NOMO-1 treated with DMSO at 0.1 percent for 48 hours (cell line): ENCODE data around the gene CENATAC.
"Not testable (repeated sequence)": the region's sequence is repeated elsewhere in the genome, so short reads cannot be mapped to it uniquely, and the experiment has no call there.

Source experiments
- DNase-seq: peaks from one replicate; lab custom pipeline; 2025; ENCODE audit not compliant: unreplicated experiment; lab: John Stamatoyannopoulos, UW

Gene CENATAC, protein sequence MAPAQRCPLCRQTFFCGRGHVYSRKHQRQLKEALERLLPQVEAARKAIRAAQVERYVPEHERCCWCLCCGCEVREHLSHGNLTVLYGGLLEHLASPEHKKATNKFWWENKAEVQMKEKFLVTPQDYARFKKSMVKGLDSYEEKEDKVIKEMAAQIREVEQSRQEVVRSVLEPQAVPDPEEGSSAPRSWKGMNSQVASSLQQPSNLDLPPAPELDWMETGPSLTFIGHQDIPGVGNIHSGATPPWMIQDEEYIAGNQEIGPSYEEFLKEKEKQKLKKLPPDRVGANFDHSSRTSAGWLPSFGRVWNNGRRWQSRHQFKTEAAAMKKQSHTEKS

GRCh38 chr11:118997627-118998387, at the start of gene CENATAC:
Gene CENATAC, plus strand, starts transcription at chr11:118998138. Its CDS starts 60 bp downstream, at chr11:118998198.
- peak; percentile 94 for DNase-seq

- DNase-seq, result no peak
Observed at GRCh38 chr11:118953265-118953664, 44.7 kb upstream of the CENATAC start.

DNA sequence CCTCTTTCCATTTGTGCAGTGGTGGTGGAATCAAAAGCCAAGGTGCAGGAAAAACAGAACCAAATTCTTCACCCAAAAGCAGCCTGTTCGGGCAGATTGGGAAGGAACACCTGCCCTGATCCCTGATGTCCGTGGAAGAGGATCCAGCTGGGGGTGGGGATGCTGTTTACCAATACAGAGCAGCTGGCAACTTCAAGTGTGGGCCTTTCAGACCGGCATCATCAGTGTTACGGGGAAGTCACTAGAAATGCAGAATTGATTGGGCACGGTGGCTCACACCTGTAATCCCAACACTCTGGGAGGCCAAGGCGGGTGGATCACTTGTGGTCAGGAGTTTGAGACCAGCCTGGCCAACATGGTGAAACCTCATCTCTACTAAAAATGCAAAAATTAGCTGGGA, 44.0 kb upstream of the CENATAC start:
- not testable (repeated sequence) for DNase-seq

DNA sequence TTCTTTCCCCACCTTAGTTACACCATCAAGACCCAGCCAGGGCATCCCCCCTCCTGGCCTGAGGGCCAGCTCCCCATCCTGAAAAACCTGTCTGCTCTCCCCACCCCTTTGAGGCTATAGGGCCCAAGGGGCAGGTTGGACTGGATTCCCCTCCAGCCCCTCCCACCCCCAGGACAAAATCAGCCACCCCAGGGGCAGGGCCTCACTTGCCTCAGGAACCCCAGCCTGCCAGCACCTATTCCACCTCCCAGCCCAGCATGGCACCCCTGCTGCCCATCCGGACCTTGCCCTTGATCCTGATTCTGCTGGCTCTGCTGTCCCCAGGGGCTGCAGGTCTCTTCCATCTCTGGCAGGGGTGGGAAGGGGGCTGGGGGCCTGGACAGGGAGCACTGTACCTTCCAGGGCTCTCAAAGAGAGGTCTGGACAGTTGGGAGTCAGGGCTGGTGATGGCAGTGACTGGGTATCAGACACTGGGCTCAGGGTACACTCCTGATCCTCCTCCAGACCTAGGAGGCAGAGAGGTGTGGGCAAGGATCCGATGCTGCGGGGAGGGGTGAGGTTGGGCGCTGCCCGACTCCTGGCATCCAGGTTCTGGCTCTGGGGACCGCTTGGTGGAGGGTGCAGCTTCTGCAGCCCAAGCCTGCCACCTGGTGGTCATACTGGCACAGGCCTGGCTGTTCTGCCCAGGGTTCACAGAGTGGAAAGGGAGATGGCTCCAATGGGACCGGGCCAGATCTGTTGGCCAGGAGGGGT, 41.7 kb upstream of the CENATAC start, which contains the start of gene UPK2:
UPK2 (plus strand) TSS at position 205 of the 753 bp plus-strand sequence; CDS start at position 258, 53 bp downstream.
- peak; percentile 64 for DNase-seq

GRCh38 chr11:118956847-118957469, 41.0 kb upstream of the CENATAC start:
- no peak for DNase-seq

DNA sequence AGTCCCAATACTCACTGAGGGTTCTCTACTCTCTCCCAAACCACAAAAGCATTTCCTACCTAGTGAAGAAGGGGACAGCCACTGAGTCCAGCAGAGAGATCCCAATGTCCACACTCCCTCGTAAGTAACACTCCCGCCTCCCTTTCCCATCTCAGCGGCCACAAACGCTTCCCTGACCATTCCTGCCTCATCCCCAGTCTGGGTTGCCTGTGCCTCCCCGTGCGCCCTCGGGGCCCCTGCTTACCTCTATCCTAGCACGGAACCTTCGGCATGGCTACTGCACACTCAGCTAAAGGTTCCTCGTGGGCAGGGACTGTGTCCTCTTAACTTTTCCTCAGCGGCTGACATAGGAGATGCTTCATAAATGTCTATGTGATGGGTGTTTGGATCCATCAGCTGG, 40.4 kb upstream of the CENATAC start:
- no peak for DNase-seq

DNA sequence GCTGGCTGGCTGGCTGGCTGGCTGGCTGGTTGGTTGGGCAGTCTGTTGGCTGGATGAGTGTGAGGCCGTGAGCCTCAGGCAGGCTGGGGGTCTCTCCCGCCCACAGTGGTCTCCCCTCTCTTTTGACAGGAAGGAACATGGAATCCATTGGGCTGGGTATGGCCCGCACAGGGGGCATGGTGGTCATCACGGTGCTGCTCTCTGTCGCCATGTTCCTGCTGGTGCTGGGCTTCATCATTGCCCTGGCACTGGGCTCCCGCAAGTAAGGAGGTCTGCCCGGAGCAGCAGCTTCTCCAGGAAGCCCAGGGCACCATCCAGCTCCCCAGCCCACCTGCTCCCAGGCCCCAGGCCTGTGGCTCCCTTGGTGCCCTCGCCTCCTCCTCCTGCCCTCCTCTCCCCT, 40.0 kb upstream of the CENATAC start:
- DNase-seq, result no peak

GRCh38 chr11:118958577-118958976, 39.4 kb upstream of the CENATAC start:
- no peak for DNase-seq

DNA sequence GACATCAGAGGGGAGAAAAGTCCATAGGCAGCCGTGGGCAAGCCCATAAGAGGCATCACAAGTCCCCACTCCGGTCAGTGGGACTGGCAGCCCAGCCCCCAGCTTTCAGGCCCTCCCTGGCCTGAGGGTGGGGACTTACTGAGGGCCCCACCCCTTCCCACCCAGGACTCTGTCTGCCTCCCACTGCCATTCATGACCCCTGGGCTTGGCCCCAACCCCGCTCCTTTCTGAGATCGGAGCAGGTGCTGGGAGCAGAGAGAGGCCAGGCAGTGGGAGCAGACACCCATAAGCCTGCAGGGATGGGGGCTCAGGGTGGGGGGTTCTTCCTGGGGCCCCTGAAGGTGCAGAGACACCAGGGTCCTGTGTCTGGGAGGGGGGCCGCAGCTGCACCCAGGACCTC, 36.7 kb upstream of the CENATAC start:
- DNase-seq, result no peak

DNA sequence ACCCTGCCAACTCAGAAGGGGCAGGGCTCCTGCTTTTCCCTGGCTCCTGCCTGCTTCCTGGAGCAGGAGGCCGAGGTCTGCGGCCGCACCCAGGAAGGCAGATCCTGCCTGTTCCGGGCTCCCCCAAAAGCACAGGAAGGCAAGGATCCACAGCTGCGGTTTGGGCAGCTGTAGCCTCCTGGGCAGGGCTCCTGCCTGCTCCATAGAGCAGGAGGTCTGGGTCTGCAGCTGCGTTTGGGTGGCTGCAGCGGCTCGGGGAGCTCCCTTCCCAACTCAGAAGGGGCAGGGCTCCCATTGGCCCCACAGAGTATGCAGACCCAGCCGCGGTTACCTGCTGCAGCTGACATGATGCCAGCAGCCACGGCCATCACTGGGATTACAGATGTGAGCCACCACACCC, 36.3 kb upstream of the CENATAC start:
- DNase-seq, result no peak

GRCh38 chr11:118969508-118969907, 28.4 kb upstream of the CENATAC start:
- not testable (repeated sequence) for DNase-seq

DNA sequence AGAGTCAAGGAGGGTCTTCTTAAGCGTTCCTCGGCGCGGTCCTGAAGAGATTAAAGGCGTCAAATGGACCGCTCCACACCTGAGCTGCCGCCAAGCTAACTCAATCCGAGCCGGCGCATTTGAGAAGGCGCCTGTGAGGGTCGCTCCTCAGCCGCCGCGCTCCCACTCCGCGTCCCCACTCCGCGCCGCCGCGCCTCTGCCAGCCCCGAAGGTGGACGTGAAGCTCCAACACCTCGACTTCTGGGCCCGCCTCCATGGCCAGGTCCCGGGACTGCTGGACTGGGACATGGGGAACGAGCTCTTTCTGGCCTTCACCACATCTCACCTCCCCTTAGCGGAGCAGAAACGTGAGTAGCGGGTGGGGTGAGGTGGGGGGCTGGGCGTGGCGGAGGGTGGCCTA, 26.3 kb upstream of the CENATAC start, which contains the start of gene FOXR1:
FOXR1 (plus strand) TSS at position 116 of the 400 bp plus-strand sequence; CDS start at position 287, 171 bp downstream.
- DNase-seq, result no peak

- DNase-seq, result no peak
Observed at GRCh38 chr11:118973985-118974384, 24.0 kb upstream of the CENATAC start.

DNA sequence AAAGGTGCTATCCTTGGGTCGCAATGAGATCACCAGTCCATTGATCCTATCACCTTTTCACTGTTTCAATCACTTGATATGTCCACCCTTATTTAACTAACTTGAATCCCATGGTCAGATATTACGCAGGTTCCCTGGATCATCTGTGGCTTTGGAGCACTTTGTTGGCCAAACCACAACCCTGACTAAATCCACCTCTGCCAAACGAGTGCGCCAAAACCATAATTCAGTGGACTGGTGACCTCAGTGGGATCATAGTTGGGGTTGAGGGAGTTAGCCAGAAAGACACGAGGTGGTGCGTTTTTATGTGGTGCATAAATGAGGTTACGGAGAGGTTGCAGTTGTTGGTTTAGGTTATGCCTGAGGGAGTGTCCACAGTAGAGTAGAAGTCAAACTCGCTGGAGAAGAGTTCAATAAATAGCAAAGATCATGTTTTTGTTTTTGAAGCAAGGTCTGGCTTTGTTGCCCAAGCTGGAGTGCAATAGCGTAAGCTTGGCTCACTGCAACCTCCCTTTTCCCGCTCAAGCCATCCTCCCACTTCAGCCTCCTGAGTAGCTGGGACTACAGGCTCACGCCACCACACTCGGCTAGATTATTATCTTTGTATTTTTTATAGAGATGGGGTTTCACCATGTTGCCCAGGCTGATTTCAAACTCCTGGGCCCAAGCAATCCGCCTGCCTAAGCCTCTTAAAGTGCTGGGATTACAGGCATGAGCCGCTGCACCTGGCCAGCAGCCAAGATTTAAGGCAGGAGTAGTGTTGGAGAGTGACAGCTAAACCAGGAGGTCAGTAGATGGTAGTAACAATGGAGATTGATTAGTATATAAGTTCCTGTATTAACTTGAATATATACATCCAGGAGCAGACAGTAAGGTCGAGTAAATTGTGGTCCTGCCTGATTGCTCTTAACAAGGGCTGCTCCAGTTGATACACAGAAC, 21.9 kb upstream of the CENATAC start:
- DNase-seq, result no peak

DNA sequence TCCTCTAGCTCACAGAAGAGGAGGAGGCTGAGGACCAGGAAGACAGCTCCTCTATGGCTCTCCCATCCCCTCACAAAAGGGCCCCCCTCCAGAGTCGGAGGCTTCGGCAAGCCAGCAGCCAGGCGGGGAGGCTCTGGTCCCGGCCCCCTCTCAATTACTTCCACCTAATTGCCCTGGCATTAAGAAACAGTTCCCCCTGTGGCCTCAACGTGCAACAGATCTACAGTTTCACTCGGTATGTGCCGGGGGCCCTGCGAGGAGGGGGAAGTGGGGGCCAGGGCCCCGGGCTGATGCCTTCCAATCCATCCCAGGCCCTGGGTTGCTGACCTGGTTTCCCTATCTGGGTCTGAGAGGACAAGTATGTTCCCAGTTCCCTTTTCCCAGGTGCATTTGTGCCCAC, 18.5 kb upstream of the CENATAC start:
- DNase-seq, result peak; percentile 70

GRCh38 chr11:118980191-118980881, 17.6 kb upstream of the CENATAC start:
- peak; percentile 17 for DNase-seq

- not testable (repeated sequence) for DNase-seq
Observed at GRCh38 chr11:118984337-118984736, 13.6 kb upstream of the CENATAC start.

- DNase-seq, result no peak
Observed at GRCh38 chr11:118984825-118985224, 13.1 kb upstream of the CENATAC start.

GRCh38 chr11:118988280-118988679, 9.7 kb upstream of the CENATAC start:
- DNase-seq, result no peak
